ENCODE measurements around the gene FDXR. TPM values are rescaled to one million over a fixed set of nuclear protein-coding genes. Genes with fewer than 3 reads are reported as not detected.
A peak's percentile ranks its signal among the peaks of the same experiment; 100 is the strongest.

FDXR gene
- total RNA-seq, 1 donor from 2014 or later: 16.0 TPM

DNA sequence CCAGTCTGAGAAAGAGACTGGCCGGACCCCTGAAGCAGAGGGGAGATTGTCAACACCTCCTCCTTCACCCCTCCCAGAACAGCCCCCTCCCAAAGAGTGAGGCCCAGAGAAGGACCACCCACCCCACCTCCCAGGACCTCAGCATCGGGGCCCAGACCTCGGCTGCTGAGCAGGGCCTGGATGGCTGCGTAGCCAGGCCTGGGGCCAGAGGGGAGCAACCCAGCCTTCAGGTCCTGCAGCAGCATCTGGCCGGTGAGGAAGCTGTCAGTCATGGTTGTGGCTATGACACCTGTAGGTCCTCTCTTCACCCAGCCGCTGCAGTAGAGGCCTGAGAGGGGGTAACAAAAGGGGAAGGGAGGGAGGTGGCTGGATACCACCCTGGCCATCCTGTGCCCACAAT lies 9.9 kb downstream of the FDXR start:
- Histone ChIP-seq H3K36me3 (no peaks in the 10 kb centered on the region), H3K27ac (no peak overlapping the region), H3K4me3 (no peak overlapping the region), H3K4me1 (peaks cover 25% of the 10 kb centered on the region), H3K27me3 (peaks cover 17% of the 10 kb centered on the region), H3K9me3 (no peaks in the 10 kb centered on the region)
- no peak for DNase-seq (ENCODE audit: extremely low spot score in 2 of 2)
- intact Hi-C loops (cut with DNase I): loop anchor here (5.0 kb wide), 1 partner anchor 71 kb away; no protein-coding TSS in a partner anchor
- TF ChIP-seq, protein P1, sequence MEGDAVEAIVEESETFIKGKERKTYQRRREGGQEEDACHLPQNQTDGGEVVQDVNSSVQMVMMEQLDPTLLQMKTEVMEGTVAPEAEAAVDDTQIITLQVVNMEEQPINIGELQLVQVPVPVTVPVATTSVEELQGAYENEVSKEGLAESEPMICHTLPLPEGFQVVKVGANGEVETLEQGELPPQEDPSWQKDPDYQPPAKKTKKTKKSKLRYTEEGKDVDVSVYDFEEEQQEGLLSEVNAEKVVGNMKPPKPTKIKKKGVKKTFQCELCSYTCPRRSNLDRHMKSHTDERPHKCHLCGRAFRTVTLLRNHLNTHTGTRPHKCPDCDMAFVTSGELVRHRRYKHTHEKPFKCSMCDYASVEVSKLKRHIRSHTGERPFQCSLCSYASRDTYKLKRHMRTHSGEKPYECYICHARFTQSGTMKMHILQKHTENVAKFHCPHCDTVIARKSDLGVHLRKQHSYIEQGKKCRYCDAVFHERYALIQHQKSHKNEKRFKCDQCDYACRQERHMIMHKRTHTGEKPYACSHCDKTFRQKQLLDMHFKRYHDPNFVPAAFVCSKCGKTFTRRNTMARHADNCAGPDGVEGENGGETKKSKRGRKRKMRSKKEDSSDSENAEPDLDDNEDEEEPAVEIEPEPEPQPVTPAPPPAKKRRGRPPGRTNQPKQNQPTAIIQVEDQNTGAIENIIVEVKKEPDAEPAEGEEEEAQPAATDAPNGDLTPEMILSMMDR (IDR thresholded peaks at IDR 0.05): no peak
- no peak for TF ChIP-seq POLR2A (IDR thresholded peaks at IDR 0.05)
- no peak for TF ChIP-seq POLR2AphosphoS5 (IDR thresholded peaks at IDR 0.05; ENCODE audit: insufficient read depth in 1 of 2, low read depth in 1 of 2)

DNA sequence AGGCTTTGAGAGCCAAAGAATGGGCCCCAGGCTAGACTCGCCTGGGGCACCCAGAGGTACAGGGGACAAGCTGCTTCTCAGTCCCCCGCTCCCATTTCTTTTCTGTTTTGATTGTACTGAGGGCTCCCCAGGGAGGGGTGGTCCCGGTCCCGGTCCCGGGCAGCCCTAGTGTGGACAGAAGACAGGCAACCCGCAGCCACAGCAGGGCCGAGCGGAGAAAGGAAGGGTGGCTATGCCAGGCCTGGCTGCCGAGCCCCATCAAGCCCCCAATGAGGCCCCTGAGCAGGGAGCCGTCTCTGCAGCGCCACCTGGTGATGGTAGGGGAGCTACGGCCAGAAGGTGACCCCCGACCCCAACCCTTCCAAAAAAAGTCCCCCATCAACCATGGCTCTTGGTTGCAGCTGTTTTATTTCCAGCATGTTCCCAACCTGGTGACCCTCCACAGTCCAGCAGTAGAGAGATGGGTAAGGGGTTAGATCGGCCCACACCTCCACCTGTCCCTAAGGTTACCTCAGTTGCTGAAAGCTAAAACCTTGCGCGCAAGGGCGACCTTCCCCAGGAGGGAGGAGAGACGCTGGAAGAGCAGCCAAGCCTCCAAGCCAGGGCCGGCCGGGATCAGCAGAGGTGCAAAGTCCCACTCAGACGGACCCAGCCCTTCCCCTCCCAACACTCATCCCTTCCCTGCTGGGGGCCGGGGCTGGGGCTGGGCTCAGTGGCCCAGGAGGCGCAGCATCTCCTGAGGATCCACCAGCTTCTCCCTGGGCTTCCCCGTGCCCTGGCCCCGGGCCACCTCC lies 10.5 kb downstream of the FDXR start:
- peaks cover 17% of the 10 kb centered on the region for H3K27me3 ChIP-seq

DNA sequence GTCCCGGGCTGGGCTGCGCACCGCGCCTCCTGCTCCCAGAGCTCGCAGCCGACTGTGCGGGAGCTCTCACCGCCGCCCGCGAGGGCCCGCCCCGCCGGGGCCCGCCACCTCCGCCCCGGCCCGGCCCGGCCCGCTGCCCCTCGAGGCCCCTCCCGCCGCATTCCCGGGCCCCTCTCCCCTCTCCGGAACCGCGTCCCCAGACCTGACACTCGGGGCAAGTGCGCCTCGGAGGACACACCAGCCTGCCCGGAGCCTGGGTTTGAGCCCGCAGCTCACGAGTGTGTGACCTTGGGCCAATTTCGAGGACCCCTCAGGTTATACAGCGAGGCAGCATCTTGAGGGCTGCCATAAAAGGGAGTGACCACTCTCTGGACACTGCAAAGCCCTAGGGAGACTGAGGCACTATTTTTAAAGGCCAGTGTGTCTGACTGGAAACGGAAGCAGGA lies 11.1 kb downstream of the FDXR start:
- Histone ChIP-seq H3K27ac (no peak overlapping the region), H3K9me3 (no peaks in the 10 kb centered on the region), H3K4me1 (peaks cover 25% of the 10 kb centered on the region), H3K36me3 (no peaks in the 10 kb centered on the region), H3K27me3 (peaks cover 17% of the 10 kb centered on the region), H3K4me3 (peak overlapping the region; percentile 11 to 39)
- TF ChIP-seq, protein P1 (IDR thresholded peaks at IDR 0.05): no peak
- no peak for TF ChIP-seq POLR2AphosphoS5 (IDR thresholded peaks at IDR 0.05; ENCODE audit: insufficient read depth in 1 of 2, low read depth in 1 of 2)
- TF ChIP-seq POLR2A (IDR thresholded peaks at IDR 0.05): no peak
- DNase-seq (ENCODE audit: extremely low spot score in 2 of 2): no peak
- intact Hi-C loops (cut with DNase I): loop anchor here (5.0 kb wide), 1 partner anchor 69 kb away; no protein-coding TSS in a partner anchor

More for the DNA sequence above, 10.5 kb downstream of the FDXR start:
- intact Hi-C loops (cut with DNase I): loop anchor here (5.0 kb wide), 1 partner anchor 70 kb away; no protein-coding TSS in a partner anchor
- H3K27ac ChIP-seq: no peak overlapping the region
- no peaks in the 10 kb centered on the region for H3K9me3 ChIP-seq
- TF ChIP-seq, protein P1 (IDR thresholded peaks at IDR 0.05): peak; percentile 37 to 53 (median 46)
- TF ChIP-seq POLR2AphosphoS5 (IDR thresholded peaks at IDR 0.05; ENCODE audit: insufficient read depth in 1 of 2, low read depth in 1 of 2): no peak
- no peaks in the 10 kb centered on the region for H3K36me3 ChIP-seq
- H3K4me3 ChIP-seq: peak overlapping the region; percentile 11 to 39
- peaks cover 25% of the 10 kb centered on the region for H3K4me1 ChIP-seq
- no peak for DNase-seq (ENCODE audit: extremely low spot score in 2 of 2)

DNA sequence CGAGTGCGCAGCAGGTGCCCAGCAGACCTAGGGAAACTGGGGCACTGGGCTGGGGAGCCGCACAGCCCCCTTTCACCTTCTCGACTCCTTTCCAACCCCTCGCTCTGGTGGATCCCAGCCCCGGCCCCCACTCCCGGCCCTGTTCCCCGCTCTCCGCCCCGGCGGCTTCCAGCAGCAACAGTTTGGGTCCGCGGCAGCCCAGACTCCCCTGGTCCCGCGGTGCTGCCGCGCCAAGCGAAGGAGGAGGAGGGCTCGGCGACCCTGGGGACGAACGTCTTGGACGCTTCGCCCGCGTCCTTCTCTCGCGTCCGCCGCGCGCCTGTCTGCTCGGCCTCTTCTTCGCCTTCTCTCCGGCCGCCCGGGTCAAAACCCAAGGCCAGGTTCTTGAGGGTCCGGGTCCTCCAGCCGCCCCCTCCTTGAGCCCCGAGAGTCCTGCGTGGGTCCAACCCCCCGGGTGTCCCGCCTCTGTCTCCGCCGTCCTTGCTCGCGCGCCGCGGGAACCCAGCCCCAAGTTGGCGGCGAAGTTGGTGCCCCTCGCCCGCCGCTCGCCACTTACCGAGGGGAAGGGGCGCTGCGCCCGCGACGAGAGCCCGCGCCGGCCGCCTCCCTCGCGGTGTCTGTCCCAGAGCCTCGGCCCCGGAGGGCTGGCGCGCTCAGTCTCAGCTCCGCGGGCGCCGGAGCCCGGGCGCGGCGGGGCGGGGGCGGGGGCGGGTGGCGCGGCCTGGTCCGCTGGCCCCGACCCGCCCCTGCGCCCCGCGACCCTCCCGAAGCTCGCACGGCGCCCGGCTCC lies 11.7 kb downstream of the FDXR start:
- peak overlapping the region; percentile 21 to 39 for H3K4me3 ChIP-seq
- intact Hi-C loops (cut with DNase I): loop anchor here (5.0 kb wide), 1 partner anchor 69 kb away; no protein-coding TSS in a partner anchor
- H3K27me3 ChIP-seq: peaks cover 17% of the 10 kb centered on the region

More for the DNA sequence above, 11.7 kb downstream of the FDXR start:
- no peak for TF ChIP-seq POLR2AphosphoS5 (IDR thresholded peaks at IDR 0.05; ENCODE audit: insufficient read depth in 1 of 2, low read depth in 1 of 2)
- TF ChIP-seq, protein P1 (IDR thresholded peaks at IDR 0.05): no peak
- no peak for TF ChIP-seq POLR2A (IDR thresholded peaks at IDR 0.05)
- Histone ChIP-seq H3K9me3 (no peaks in the 10 kb centered on the region), H3K4me1 (peaks cover 25% of the 10 kb centered on the region), H3K27ac (no peak overlapping the region), H3K36me3 (no peaks in the 10 kb centered on the region)
- no peak for DNase-seq (ENCODE audit: extremely low spot score in 2 of 2)

All from vagina (tissue), 2 donors.